Posterior cingulate gyrus (tissue), 11 donors: ENCODE data around the gene C5AR2.
"Not testable (repeated sequence)": the region's sequence is repeated elsewhere in the genome, so short reads cannot be mapped to it uniquely, and the experiment has no call there.

Experiments used
- DNase-seq, 10 donors: peaks; one replicate each; pipeline versions ENCODE4 v3.0.0 to v3.0.0-alpha.2; 2020 to 2021; ENCODE audit warnings: mixed read lengths in 3 of 10
- intact Hi-C: fragments of 100-400 bp; cut with DNase I; formaldehyde crosslinking; loops from one replicate; pipeline ENCODE4 v1.15.1; 2023

The C5AR2 gene

GRCh38 chr19:47331931-47332547 is at the start of gene C5AR2:
TSS of gene C5AR2 (plus strand) at chr19:47332175. CDS start at chr19:47340800, 8,625 bp downstream.
- intact Hi-C loops, result no loop called here
- no peak for DNase-seq

- no peak for DNase-seq
- intact Hi-C loops, result no loop called here
These were observed 48.4 kb upstream of the C5AR2 start for GRCh38 chr19:47283405-47284059.

- peak in 2 of 10 donors; percentile 28 to 50 for DNase-seq
- intact Hi-C loops, result no loop called here
These were observed 47.6 kb upstream of the C5AR2 start for GRCh38 chr19:47284324-47284899.

DNA sequence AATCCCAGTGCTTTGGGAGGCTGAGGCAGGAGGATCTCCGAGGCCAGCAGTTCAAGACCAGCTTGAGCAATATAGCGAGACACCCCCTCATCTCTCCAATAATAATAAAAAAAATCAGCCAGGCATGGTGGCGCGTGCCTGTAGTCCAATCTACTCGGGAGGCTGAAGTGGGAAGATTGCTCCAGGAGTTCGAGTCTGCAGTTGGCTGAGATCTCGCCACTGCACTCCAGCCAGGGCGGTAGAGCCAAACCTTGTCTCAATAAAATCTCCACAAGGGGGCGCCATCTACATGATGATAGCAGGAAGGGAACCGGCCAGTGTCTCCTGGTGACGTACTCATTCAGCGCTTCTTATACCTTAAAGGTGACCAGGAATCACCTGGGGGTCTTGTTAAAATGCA is 35.9 kb upstream of the C5AR2 start:
- peak in 7 of 10 donors; percentile 56 to 91 (median 70) for DNase-seq
- intact Hi-C loops, result loop anchor here (1.0 to 10.0 kb wide), 2 partner anchors 95 to 129 kb away; no protein-coding TSS in a partner anchor

DNA sequence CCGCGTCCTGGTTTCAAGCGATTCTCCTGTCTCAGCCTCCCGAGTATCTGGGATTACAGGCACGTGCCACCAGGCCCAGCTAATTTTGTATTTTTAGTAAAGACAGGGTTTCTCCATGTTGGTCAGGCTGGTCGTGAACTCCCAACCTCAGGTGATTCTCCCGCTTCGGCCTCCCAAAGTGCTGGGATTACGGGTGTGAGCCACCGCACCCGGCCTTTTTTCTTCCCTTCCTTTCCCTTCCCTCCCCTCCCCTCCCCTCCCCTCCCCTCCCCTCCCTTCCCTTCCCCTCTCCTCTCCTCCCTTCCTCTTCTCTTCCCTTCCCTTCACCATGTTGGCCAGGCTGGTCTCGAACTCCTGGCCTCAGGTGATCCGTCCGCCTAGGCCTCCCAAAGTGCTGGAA is 31.1 kb upstream of the C5AR2 start:
- intact Hi-C loops, DNase-seq: not testable (repeated sequence)

DNA sequence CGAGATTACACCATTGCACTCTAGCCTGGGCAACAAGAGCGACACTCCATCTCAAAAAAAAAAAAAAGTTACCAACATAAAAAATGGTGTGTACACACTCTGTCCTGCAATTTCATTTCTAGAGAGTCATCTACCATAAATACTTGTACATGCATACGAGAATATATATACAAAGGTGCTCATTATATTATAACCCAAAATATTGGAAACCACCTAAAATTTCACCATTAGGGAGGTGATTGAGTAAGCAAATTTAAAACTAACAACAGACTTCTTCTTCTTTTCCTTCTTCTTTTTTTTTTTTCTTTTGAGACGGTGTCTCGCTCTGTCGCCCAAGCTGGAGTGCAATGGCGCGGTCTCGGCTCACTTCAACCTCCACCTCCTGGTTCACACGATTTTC is 29.7 kb upstream of the C5AR2 start:
- intact Hi-C loops, result no loop called here
- DNase-seq, result no peak

DNA sequence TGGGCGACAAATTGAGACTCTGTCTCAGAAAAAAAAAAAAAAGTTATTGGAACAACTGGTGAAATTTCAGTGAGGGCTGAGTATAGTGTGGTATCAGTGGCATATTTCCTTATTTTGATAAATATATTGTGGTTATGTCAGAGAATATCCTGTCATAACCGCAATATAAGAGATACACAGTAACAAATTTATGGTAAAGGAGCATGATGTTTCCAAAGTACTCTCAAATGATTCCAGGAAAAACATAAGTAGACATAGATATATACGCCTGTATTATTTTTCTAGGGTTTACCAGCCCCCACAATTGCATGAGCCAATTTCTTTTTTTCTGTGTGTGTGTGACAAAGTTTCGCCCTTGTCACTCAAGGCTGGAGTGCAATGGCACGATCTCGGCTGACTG is 28.0 kb upstream of the C5AR2 start:
- peak in 1 of 10 donors; percentile 47 for DNase-seq
- intact Hi-C loops, result no loop called here

DNA sequence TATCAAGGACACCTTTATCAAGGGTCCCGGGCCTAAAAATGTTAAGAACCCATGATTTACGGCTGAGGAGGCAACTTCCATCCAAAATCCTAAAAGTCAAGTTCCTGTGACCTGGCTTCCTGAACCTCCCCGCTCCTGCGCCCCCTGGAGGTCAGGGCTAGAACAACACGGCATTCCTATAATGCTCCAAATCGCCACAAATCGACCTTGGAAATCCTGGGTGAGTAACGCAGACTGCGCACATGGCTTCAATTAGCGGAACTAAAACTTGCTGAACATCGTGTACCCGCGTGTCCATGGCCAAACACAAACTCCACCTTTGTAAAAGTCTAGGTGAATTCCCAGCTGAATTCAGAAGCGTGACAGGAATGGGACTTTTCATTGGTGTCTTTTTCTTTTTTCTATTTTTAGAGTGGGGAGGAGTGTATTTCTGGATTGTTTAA is 26.6 kb upstream of the C5AR2 start:
- DNase-seq, result peak in 7 of 10 donors; percentile 39 to 91 (median 60)
- intact Hi-C loops, result no loop called here

- DNase-seq, result no peak
- intact Hi-C loops, result no loop called here
These were observed 25.7 kb upstream of the C5AR2 start for GRCh38 chr19:47306303-47306702.

DNA sequence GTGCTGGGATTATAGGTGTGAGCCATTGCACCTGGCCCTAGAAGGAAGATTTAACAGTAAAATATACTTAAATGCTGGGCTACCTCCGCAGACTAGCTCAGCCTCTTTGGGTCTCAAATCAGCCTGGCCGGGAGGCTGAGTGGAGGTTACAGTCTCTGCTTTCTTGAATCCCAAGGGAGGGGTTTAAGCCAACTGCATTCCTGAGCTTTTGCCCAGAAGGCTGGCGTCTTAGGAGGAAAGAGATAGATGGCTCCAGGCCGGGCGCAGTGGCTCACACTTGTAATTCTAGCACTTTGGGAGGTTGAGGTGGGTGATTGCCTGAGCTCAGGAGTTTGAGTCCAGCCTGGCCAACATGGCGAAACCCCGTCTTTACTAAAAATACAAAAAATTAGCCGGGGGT is 22.9 kb upstream of the C5AR2 start:
- no peak for DNase-seq
- intact Hi-C loops, result no loop called here

DNA sequence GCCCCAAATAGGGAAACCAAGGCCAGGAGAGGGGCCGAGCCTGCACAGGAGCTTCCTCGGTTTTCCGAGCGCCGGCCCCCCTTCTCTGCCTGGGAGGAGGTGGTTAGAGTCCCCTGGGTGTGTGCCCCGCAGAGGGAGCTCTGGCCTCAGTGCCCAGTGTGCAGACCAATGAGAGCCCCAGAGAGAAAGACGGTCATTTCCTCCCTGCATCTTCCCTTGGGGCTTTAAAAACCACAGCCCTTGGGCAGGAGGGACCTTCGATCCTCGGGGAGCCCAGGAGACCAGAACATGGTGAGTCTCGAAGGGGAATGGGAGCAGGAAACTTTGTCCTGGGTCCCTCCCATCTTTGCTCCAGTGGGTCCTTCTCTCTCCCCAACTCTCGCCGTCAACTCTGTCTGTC is 22.4 kb upstream of the C5AR2 start, which contains the start of gene C5AR1:
Gene C5AR1, plus strand, starts transcription at position 254 of the 400 bp plus-strand sequence. Its CDS starts 35 bp downstream, at position 289.
- intact Hi-C loops, result no loop called here
- no peak for DNase-seq

- no peak for DNase-seq
- intact Hi-C loops, result no loop called here
These were observed 21.7 kb upstream of the C5AR2 start for GRCh38 chr19:47310323-47310722.

- intact Hi-C loops, result no loop called here
- DNase-seq, result peak in 1 of 10 donors; percentile 21
These were observed 21.2 kb upstream of the C5AR2 start for GRCh38 chr19:47310819-47311218.

GRCh38 chr19:47312366-47313006 is 19.5 kb upstream of the C5AR2 start:
- intact Hi-C loops, result no loop called here

GRCh38 chr19:47313754-47314295 is 18.1 kb upstream of the C5AR2 start:
- intact Hi-C loops, result no loop called here
- DNase-seq, result no peak

More at GRCh38 chr19:47312366-47313006, 19.5 kb upstream of the C5AR2 start:
- no peak for DNase-seq

GRCh38 chr19:47315125-47315821 is 16.7 kb upstream of the C5AR2 start:
- peak in 4 of 10 donors; percentile 24 to 88 (median 44) for DNase-seq
- intact Hi-C loops, result no loop called here

- intact Hi-C loops, result no loop called here
- no peak for DNase-seq
These were observed 15.5 kb upstream of the C5AR2 start for GRCh38 chr19:47316513-47316912.

DNA sequence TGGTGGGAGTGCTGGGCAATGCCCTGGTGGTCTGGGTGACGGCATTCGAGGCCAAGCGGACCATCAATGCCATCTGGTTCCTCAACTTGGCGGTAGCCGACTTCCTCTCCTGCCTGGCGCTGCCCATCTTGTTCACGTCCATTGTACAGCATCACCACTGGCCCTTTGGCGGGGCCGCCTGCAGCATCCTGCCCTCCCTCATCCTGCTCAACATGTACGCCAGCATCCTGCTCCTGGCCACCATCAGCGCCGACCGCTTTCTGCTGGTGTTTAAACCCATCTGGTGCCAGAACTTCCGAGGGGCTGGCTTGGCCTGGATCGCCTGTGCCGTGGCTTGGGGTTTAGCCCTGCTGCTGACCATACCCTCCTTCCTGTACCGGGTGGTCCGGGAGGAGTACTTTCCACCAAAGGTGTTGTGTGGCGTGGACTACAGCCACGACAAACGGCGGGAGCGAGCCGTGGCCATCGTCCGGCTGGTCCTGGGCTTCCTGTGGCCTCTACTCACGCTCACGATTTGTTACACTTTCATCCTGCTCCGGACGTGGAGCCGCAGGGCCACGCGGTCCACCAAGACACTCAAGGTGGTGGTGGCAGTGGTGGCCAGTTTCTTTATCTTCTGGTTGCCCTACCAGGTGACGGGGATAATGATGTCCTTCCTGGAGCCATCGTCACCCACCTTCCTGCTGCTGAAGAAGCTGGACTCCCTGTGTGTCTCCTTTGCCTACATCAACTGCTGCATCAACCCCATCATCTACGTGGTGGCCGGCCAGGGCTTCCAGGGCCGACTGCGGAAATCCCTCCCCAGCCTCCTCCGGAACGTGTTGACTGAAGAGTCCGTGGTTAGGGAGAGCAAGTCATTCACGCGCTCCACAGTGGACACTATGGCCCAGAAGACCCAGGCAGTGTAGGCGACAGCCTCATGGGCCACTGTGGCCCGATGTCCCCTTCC is 11.8 kb upstream of the C5AR2 start:
- intact Hi-C loops, result no loop called here
- no peak for DNase-seq

- DNase-seq, result no peak
- intact Hi-C loops, result no loop called here
These were observed 10.3 kb upstream of the C5AR2 start for GRCh38 chr19:47321630-47322029.
